GM18517 (cell line): ENCODE results near the gene ZNF609.
"Not testable (repeated sequence)": the region's sequence is repeated elsewhere in the genome, so short reads cannot be mapped to it uniquely, and the experiment has no call there.

Experiments used
- ATAC-seq: cut with Tn5 transposase; IDR thresholded peaks from one replicate; pipeline ENCODE4 v1.9.1; 2021; ENCODE audit warnings: mild to moderate bottlenecking, moderate library complexity; ENCODE audit not compliant: unreplicated experiment

Gene ZNF609

GRCh38 chr15:64572856-64573255, 112.5 kb downstream of the ZNF609 start:
- ATAC-seq = no peak

- ATAC-seq = no peak
Observed at GRCh38 chr15:64574301-64575017, 114.1 kb downstream of the ZNF609 start.

GRCh38 chr15:64580696-64581407, 120.5 kb downstream of the ZNF609 start:
- no peak for ATAC-seq

- no peak for ATAC-seq
Observed at GRCh38 chr15:64581408-64581761, 121.0 kb downstream of the ZNF609 start.

- no peak for ATAC-seq
Observed at GRCh38 chr15:64582202-64582601, 121.8 kb downstream of the ZNF609 start.

- ATAC-seq = no peak
Observed at GRCh38 chr15:64583519-64583918, 123.1 kb downstream of the ZNF609 start.

GRCh38 chr15:64583983-64584382, 123.6 kb downstream of the ZNF609 start:
- no peak for ATAC-seq

- ATAC-seq = no peak
Observed at GRCh38 chr15:64586259-64586870, 126.0 kb downstream of the ZNF609 start.

- no peak for ATAC-seq
Observed at GRCh38 chr15:64586984-64587383, 126.6 kb downstream of the ZNF609 start.

- ATAC-seq = no peak
Observed at GRCh38 chr15:64589435-64590084, 129.2 kb downstream of the ZNF609 start.

GRCh38 chr15:64592845-64593244, 132.5 kb downstream of the ZNF609 start:
- not testable (repeated sequence) for ATAC-seq

GRCh38 chr15:64596701-64597476, 136.5 kb downstream of the ZNF609 start:
- peak; percentile 65 for ATAC-seq

GRCh38 chr15:64597477-64597822, 137.1 kb downstream of the ZNF609 start:
- ATAC-seq = no peak

GRCh38 chr15:64599226-64599625, 138.8 kb downstream of the ZNF609 start:
- no peak for ATAC-seq

GRCh38 chr15:64599716-64600115, 139.3 kb downstream of the ZNF609 start:
- ATAC-seq = no peak

- ATAC-seq = no peak
Observed at GRCh38 chr15:64600794-64601193, 140.4 kb downstream of the ZNF609 start.

GRCh38 chr15:64604319-64604718, 143.9 kb downstream of the ZNF609 start:
- ATAC-seq = no peak

GRCh38 chr15:64607416-64607815, 147.0 kb downstream of the ZNF609 start:
- ATAC-seq = not testable (repeated sequence)

- no peak for ATAC-seq
Observed at GRCh38 chr15:64610257-64610919, 150.0 kb downstream of the ZNF609 start.

- ATAC-seq = no peak
Observed at GRCh38 chr15:64611085-64611725, 150.8 kb downstream of the ZNF609 start.
